Osteocyte (in vitro differentiated cells): Measurements from ENCODE around the gene NDRG4. TPM values are rescaled to one million over a fixed set of nuclear protein-coding genes. Genes with fewer than 3 reads are reported as not detected.

Experiments
- DNase-seq: peaks from one replicate; pipeline ENCODE4 v3.0.0; 2021; ENCODE audit warnings: mixed read lengths; ENCODE audit not compliant: unreplicated experiment; ENCODE audit errors: extremely low spot score
- H3K27ac Mint-ChIP-seq: one replicate; pipeline ENCODE4 v1.8.0; 2021; ENCODE audit warnings: mild to moderate bottlenecking, mixed read lengths; ENCODE audit not compliant: unreplicated experiment
- H3K27me3 Mint-ChIP-seq: one replicate; pipeline ENCODE4 v1.8.0; 2021; ENCODE audit warnings: mixed read lengths; ENCODE audit not compliant: unreplicated experiment
- H3K36me3 Mint-ChIP-seq: one replicate; pipeline ENCODE4 v1.8.0; 2021; ENCODE audit warnings: mixed read lengths; ENCODE audit not compliant: unreplicated experiment
- H3K4me1 Mint-ChIP-seq: one replicate; pipeline ENCODE4 v1.8.0; 2021; ENCODE audit warnings: mixed read lengths; ENCODE audit not compliant: unreplicated experiment
- H3K4me3 Mint-ChIP-seq: one replicate; pipeline ENCODE4 v1.8.0; 2021; ENCODE audit warnings: mild to moderate bottlenecking, moderate library complexity, mixed read lengths; ENCODE audit not compliant: unreplicated experiment
- H3K9me3 Mint-ChIP-seq: one replicate; pipeline ENCODE4 v1.8.0; 2021; ENCODE audit warnings: mixed read lengths; ENCODE audit not compliant: unreplicated experiment
- long read RNA-seq: library from polyadenylated mRNA; unstranded; transcript quantifications from one replicate; pipeline ENCODE4 v2.0.0, GENCODE V29; 2021
- total RNA-seq: library from RNA; stranded (reverse); gene quantifications from 2 replicates; pipeline ENCODE4 v1.2.1, GENCODE V29; 2021
- TF ChIP-seq, protein P1 (sequence below): fragments of 200-600 bp; sonication (generic); IDR thresholded peaks from 2 replicates; pipeline ENCODE4 v1.5.0; 2021; ENCODE audit warnings: antibody characterized with exemption, mild to moderate bottlenecking, moderate library complexity

Gene NDRG4, protein sequence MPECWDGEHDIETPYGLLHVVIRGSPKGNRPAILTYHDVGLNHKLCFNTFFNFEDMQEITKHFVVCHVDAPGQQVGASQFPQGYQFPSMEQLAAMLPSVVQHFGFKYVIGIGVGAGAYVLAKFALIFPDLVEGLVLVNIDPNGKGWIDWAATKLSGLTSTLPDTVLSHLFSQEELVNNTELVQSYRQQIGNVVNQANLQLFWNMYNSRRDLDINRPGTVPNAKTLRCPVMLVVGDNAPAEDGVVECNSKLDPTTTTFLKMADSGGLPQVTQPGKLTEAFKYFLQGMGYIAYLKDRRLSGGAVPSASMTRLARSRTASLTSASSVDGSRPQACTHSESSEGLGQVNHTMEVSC
- 10.5 and 13.1 TPM in 2 replicates for total RNA-seq
- long read RNA-seq, transcript NDRG4-236 (14 exons, 3,265 nt), result major isoform, 5 of 8 reads
- long read RNA-seq, partial matches to known transcripts, result 0 of 8 reads
- long read RNA-seq, other reads (novel, unspliced or antisense), result 1 of 8 reads

DNA sequence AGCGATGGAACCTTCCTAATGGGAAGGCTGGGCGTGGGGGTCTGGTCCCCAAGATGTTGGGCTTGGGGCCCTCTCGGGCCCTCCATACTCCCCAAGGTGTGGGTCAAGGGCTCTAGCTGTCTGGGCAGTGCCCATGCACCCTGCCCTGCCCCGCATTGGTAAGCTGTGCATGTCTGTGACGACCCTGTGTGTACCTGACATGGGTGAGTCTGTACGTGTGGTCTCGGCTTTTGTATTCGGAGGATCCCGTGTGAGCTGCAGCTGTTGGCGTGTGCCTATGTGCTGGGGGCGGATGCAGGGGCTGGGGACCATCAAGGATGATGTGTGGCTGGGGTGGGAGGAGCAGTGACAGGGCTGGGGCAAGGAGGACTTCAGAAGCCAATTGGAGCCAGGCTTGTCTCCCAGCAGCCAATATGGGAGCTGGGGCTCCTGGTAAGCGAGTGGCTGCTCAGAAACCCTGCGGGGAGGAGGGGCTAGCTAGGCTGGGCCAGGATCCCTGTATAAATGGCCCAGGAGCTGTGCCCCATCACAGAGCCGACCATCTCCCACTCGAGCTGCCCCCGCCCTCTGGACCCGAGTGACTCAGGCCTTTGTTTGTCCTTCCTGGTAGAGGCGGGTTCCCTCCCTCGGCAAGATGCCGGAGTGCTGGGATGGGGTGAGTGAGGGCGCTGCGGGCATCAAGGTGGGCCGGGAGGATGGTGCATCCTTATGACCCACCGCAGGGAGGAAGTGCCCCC lies at the start of gene NDRG4:
Gene NDRG4, plus strand, starts transcription at position 529 of the 737 bp plus-strand sequence. Its CDS starts 106 bp downstream, at position 635.
- Mint-ChIP-seq H3K27me3 (no peaks in the 10 kb centered on the region), H3K4me1 (peaks cover 18% of the 10 kb centered on the region), H3K4me3 (peak within 1 kb of the TSS; percentile 67), H3K27ac (peak within 1 kb of the TSS; percentile 18), H3K9me3 (no peaks in the 10 kb centered on the region), H3K36me3 (no peaks in the 10 kb centered on the region)
- no peak for DNase-seq
- TF ChIP-seq, protein P1, sequence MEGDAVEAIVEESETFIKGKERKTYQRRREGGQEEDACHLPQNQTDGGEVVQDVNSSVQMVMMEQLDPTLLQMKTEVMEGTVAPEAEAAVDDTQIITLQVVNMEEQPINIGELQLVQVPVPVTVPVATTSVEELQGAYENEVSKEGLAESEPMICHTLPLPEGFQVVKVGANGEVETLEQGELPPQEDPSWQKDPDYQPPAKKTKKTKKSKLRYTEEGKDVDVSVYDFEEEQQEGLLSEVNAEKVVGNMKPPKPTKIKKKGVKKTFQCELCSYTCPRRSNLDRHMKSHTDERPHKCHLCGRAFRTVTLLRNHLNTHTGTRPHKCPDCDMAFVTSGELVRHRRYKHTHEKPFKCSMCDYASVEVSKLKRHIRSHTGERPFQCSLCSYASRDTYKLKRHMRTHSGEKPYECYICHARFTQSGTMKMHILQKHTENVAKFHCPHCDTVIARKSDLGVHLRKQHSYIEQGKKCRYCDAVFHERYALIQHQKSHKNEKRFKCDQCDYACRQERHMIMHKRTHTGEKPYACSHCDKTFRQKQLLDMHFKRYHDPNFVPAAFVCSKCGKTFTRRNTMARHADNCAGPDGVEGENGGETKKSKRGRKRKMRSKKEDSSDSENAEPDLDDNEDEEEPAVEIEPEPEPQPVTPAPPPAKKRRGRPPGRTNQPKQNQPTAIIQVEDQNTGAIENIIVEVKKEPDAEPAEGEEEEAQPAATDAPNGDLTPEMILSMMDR, result no peak

DNA sequence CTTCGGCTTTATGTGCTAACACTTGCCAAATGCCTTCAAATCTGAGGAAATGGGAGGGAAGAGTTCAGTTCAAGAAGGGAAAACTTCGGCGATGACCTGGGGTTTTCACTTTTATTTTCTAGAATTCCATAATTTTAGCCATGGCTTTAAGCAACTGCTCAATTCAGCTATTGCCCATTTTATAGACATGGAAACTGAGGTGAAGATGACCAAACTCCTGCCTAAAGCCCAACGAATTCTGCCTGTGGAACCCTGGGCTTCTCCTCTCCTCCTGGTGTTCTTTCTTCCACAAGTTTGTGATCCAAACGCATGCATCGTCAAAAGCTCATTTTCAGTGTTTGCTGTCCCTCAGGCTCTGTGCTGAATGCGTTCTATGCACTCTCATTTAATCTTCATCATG lies 49.4 kb upstream of the NDRG4 start:
- H3K36me3 Mint-ChIP-seq, result no peaks in the 10 kb centered on the region
- peaks cover 10% of the 10 kb centered on the region for H3K4me1 Mint-ChIP-seq
- TF ChIP-seq, protein P1, result no peak
- no peak overlapping the region for H3K4me3 Mint-ChIP-seq
- H3K9me3 Mint-ChIP-seq, result no peaks in the 10 kb centered on the region
- peaks cover 23% of the 10 kb centered on the region for H3K27me3 Mint-ChIP-seq
- no peak for DNase-seq
- no peak overlapping the region for H3K27ac Mint-ChIP-seq

DNA sequence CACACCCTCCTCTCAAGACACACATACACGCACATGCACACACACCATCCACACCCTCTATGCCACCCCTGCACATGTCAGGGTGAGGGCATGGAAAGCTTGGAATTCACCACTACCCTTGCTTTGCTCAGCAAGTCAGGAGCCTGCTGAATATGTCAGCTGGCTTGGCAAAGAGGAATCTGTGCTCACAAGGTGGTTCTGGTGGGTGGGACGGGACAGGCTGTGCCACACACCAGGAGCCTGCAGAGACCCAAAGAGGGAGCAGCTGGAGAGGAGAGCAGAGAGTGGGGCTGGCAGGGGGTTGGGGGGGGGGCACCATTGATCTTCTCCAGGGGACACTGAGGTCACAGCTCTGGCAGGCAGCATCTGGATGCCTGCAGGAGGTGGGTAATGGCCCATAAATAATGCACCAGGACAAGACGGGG lies 48.7 kb upstream of the NDRG4 start:
- peaks cover 23% of the 10 kb centered on the region for H3K27me3 Mint-ChIP-seq

DNA sequence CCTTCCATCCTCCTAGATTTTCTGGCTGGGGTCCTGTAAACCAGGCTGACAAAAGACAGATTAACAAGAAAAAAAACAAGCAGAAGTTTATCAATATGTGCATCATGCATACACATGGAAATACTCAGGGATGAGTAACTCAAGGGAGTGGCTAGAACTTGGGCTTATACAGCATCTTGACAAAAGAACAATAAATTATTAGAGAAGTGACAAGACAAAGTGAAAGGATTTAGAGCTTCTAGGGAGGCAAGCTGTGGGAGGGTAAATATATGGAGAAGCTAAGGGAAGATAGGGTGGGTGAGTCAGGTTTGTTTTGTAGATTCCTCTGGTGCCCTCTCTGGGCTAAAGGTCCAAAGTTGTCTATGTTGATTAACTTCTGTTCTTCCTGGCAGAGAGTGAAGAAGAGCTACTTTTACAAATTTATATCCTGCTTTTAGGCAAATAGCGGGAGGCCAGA lies 48.0 kb upstream of the NDRG4 start:
- Mint-ChIP-seq H3K9me3 (no peaks in the 10 kb centered on the region), H3K4me3 (no peak overlapping the region), H3K27me3 (peaks cover 28% of the 10 kb centered on the region), H3K36me3 (no peaks in the 10 kb centered on the region), H3K27ac (no peak overlapping the region), H3K4me1 (peaks cover 10% of the 10 kb centered on the region)
- TF ChIP-seq, protein P1, result no peak
- no peak for DNase-seq

More for the DNA sequence above, 48.7 kb upstream of the NDRG4 start:
- Mint-ChIP-seq H3K4me3 (no peak overlapping the region), H3K27ac (no peak overlapping the region), H3K4me1 (peaks cover 10% of the 10 kb centered on the region), H3K9me3 (no peaks in the 10 kb centered on the region), H3K36me3 (no peaks in the 10 kb centered on the region)
- DNase-seq, result no peak
- TF ChIP-seq, protein P1, result no peak

DNA sequence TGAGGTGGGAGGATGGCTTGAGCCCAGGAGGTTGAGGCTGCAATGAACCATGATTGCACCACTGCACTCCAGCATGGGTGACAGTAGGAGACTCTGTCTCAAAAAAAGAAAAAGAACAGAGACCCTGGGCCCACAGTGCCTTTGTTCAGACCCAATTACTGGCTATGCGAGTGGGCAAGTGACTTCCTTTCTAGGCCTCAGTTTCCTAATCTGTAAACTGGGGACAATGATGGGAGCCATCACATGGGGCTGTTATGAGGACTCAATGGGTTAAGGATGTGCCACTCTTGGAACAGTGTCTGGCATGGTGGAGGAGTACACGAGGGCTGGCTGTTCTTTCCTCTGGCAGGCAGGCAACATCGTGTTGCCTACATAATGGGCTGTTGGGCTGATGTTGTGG lies 47.3 kb upstream of the NDRG4 start:
- peaks cover 10% of the 10 kb centered on the region for H3K4me1 Mint-ChIP-seq
- TF ChIP-seq, protein P1, result no peak
- DNase-seq, result no peak
- no peak overlapping the region for H3K4me3 Mint-ChIP-seq
- no peaks in the 10 kb centered on the region for H3K36me3 Mint-ChIP-seq
- peaks cover 29% of the 10 kb centered on the region for H3K27me3 Mint-ChIP-seq
- H3K27ac Mint-ChIP-seq, result no peak overlapping the region
- H3K9me3 Mint-ChIP-seq, result no peaks in the 10 kb centered on the region
